SK-N-SH (cell line): Measurements from ENCODE around the gene NLRC5. TPM values are rescaled to one million over a fixed set of nuclear protein-coding genes. Genes with fewer than 3 reads are reported as not detected.
"Not testable (repeated sequence)": the region's sequence is repeated elsewhere in the genome, so short reads cannot be mapped to it uniquely, and the experiment has no call there.

ENCODE experiments used
- CTCF ChIA-PET: fragments of 300-600, 350-600 bp; formaldehyde crosslinking; extraction: SDS; loops from one replicate; lab custom pipeline; 2021; lab: Yijun Ruan, JAX
- POLR2A ChIA-PET: fragments of 350-600 bp; sonication (Branson Sonifier 250); formaldehyde crosslinking; extraction: SDS; loops from one replicate; lab custom pipeline; 2020; ENCODE audit warnings: antibody characterized with exemption, inconsistent platforms; lab: Yijun Ruan, JAX
- DNase-seq: peaks from one replicate; pipeline ENCODE4 v3.0.0; 2012
- H2AFZ ChIP-seq: fragments of 200-600 bp; sonication (generic); 2 replicates; pipeline ENCODE4 v1.8.1; 2016; ENCODE audit warnings: antibody characterized with exemption, mild to moderate bottlenecking, low read depth
- H3F3A ChIP-seq: fragments of 200-600 bp; sonication (generic); replicated peaks from 2 replicates; pipeline ENCODE3; 2016; ENCODE audit warnings: antibody characterized with exemption, mild to moderate bottlenecking; ENCODE audit not compliant: insufficient read depth
- H3K27ac ChIP-seq, 2 experiments: fragments of 200-500 bp in 1 of 2; fragments of 200-600 bp in 1 of 2; sonication (Bioruptor generic) in 1 of 2; sonication (generic), shearing (Covaris generic) in 1 of 2; 2 replicates each; pipeline versions ENCODE4 v1.5.1 to v1.6.1; 2014 to 2016; ENCODE audit warnings: low read depth in 2 of 2, inconsistent platforms in 1 of 2, low read length in 1 of 2, mild to moderate bottlenecking in 1 of 2, mixed read lengths in 1 of 2
- H3K27me3 ChIP-seq: fragments of 200-600 bp; sonication (generic), shearing (Covaris generic); 2 replicates; pipeline ENCODE4 v1.6.1; 2016; ENCODE audit warnings: mixed run types; ENCODE audit not compliant: insufficient read depth
- H3K36me3 ChIP-seq, 2 experiments: fragments of 200-500 bp in 1 of 2; fragments of 200-600 bp in 1 of 2; sonication (Bioruptor generic) in 1 of 2; sonication (generic) in 1 of 2; replicated peaks in 1 of 2; 2 replicates each; pipeline versions ENCODE3 to v1.5.1; 2014 to 2016; ENCODE audit warnings: low read length in 1 of 2, mild to moderate bottlenecking in 1 of 2; ENCODE audit not compliant: insufficient read depth in 2 of 2, control insufficient read depth in 1 of 2
- H3K4me1 ChIP-seq, 2 experiments: fragments of 200-500 bp in 1 of 2; fragments of 200-600 bp in 1 of 2; sonication (Bioruptor generic) in 1 of 2; sonication (generic), shearing (Covaris generic) in 1 of 2; 2 replicates each; pipeline versions ENCODE4 v1.5.1 to v1.6.1; 2014 to 2016; ENCODE audit warnings: low read depth in 1 of 2, low read length in 1 of 2, mixed run types in 1 of 2; ENCODE audit not compliant: insufficient read depth in 2 of 2, control insufficient read depth in 1 of 2
- H3K4me2 ChIP-seq: fragments of 200-600 bp; sonication (generic), shearing (Covaris generic); 2 replicates; pipeline ENCODE4 v1.6.1; 2017; ENCODE audit warnings: mixed run types
- H3K4me3 ChIP-seq, 2 experiments: fragments of 200-500 bp in 1 of 2; fragments of 200-600 bp in 1 of 2; sonication (Bioruptor generic) in 1 of 2; sonication (generic), shearing (Covaris generic) in 1 of 2; 2 replicates each; pipeline versions ENCODE4 v1.5.1 to v1.8.1; 2014 to 2016; ENCODE audit warnings: low read depth in 2 of 2, inconsistent platforms in 1 of 2, low read length in 1 of 2, mild to moderate bottlenecking in 1 of 2, mixed read lengths in 1 of 2, moderate library complexity in 1 of 2
- H3K79me2 ChIP-seq: fragments of 200-600 bp; sonication (generic); 2 replicates; pipeline ENCODE4 v1.8.1; 2017; ENCODE audit warnings: mild to moderate bottlenecking; ENCODE audit not compliant: insufficient read depth
- H3K9ac ChIP-seq: fragments of 200-600 bp; sonication (generic); 2 replicates; pipeline ENCODE4 v1.6.1; 2017; ENCODE audit warnings: mixed run types
- H3K9me2 ChIP-seq: fragments of 200-600 bp; sonication (generic); 2 replicates; pipeline ENCODE4 v1.6.1; 2017; ENCODE audit warnings: mixed run types
- H3K9me3 ChIP-seq: fragments of 200-600 bp; sonication (generic); 2 replicates; pipeline ENCODE4 v1.6.1; 2017; ENCODE audit warnings: mixed run types, mild to moderate bottlenecking, moderate library complexity
- H4K20me1 ChIP-seq: fragments of 200-600 bp; sonication (generic); 2 replicates; pipeline ENCODE4 v1.6.1; 2017; ENCODE audit warnings: mild to moderate bottlenecking, mixed run types; ENCODE audit not compliant: insufficient read depth
- CHD2 ChIP-seq: fragments of 150-350 bp; IDR thresholded peaks from 2 replicates; pipeline ENCODE4 v1.6.1; 2018; ENCODE audit warnings: low read length; ENCODE audit not compliant: partially characterized antibody
- FOSL2 ChIP-seq: IDR thresholded peaks from 2 replicates; pipeline ENCODE4 v1.4.0; 2012; ENCODE audit warnings: low read depth, mild to moderate bottlenecking, moderate library complexity, borderline replicate concordance
- MXI1 ChIP-seq: IDR thresholded peaks from 2 replicates; pipeline ENCODE4 v1.6.1; 2012; ENCODE audit warnings: mild to moderate bottlenecking, low read depth, low read length, improper control_type of control experiment
- NRF1 ChIP-seq: IDR thresholded peaks from 2 replicates; pipeline ENCODE4 v1.6.1; 2012; ENCODE audit warnings: low read depth, mild to moderate bottlenecking, low read length
- RXRA ChIP-seq: IDR thresholded peaks from 2 replicates; pipeline ENCODE4 v1.4.0; 2012; ENCODE audit warnings: low read depth, mild to moderate bottlenecking, borderline replicate concordance
- SMC3 ChIP-seq: IDR thresholded peaks from 2 replicates; pipeline ENCODE4 v1.6.1; 2012; ENCODE audit warnings: low read depth, low read length, improper control_type of control experiment
- WGBS: methylation state at CpG from one replicate; pipeline ENCODE4 v1.1.6; 2017; ENCODE audit warnings: low lambda C conversion rate; 5-methylcytosine and 5-hydroxymethylcytosine counted together
- polyA plus RNA-seq, 3 experiments: library from polyadenylated mRNA; depleted of rRNA; stranded (reverse); fragments of >200 nt; gene quantifications; 2 replicates each; pipeline ENCODE4 v1.2.3, GENCODE V29; 2012

NLRC5 gene
- polyA plus RNA-seq, 1 of the 3 experiments (the other 2 are of a cell fraction) = 6.5 TPM

DNA sequence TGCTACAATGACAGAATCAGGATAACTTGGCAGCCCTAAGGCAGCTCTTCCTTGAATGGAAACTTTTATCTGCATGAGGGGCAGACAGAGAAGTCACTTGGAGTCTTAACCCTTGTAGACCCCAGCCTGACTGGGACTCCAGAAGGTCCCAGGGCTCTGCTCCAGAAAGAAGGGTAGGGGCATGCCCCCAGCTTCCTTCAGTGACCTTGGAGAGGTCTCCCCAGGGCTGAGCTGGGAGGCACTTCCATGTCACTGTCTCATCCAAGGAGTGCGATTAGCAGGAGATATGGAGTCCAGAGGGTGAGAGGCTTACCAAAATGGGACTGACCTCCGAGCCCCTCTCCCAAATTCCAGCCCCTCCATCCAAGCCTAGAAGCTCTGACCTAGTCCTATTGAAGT, 3.4 kb upstream of the NLRC5 start:
- Histone ChIP-seq H3K9me2 (no peaks in the 10 kb centered on the region), H2AFZ (peak overlapping the region; percentile 96), H3K27me3 (no peaks in the 10 kb centered on the region), H3F3A (no peaks in the 10 kb centered on the region), H3K36me3 (no peaks in the 10 kb centered on the region), H3K9me3 (no peaks in the 10 kb centered on the region), H3K4me1 (peaks cover 12 to 19% of the 10 kb centered on the region in 2 experiments; a peak in 2 of 4 replicates), H3K4me3 (no peak overlapping the region), H3K79me2 (no peaks in the 10 kb centered on the region), H3K4me2 (no peak overlapping the region), H3K27ac (peak overlapping the region in 1 of 2 experiments; percentile 63; a peak in 2 of 4 replicates), H4K20me1 (no peaks in the 10 kb centered on the region), H3K9ac (peak overlapping the region; percentile 68; the same call in 1 of the 2 replicates)
- no peak for DNase-seq
- TF ChIP-seq SMC3 (no peak), FOSL2 (no peak), CHD2 (no peak), NRF1 (no peak), RXRA (no peak), MXI1 (no peak)
- WGBS = 100% methylated on average over 1 of the region's 2 CpGs
- ChIA-PET CTCF (interaction anchor here (1.3 to 1.7 kb wide), 3 partner anchors 22 to 98 kb away, joined by 3 to 4 read pairs (median 4); no protein-coding TSS in a partner anchor), POLR2A (interaction anchor here (1.0 kb wide), 1 partner anchor 53 kb away, joined by 3 read pairs; no protein-coding TSS in a partner anchor)

GRCh38 chr16:56986361-56986760, 3.0 kb upstream of the NLRC5 start:
- CTCF ChIA-PET = interaction anchor here (1.6 to 1.7 kb wide), 2 partner anchors 23 to 34 kb away, joined by 4 read pairs; no protein-coding TSS in a partner anchor
- no peak overlapping the region for H3K4me2 ChIP-seq

GRCh38 chr16:56986908-56987307, 2.4 kb upstream of the NLRC5 start:
- H3K4me2 ChIP-seq, H3K4me3 ChIP-seq, POLR2A ChIA-PET, H3K79me2 ChIP-seq, H3K9me3 ChIP-seq, DNase-seq, H3K27me3 ChIP-seq, H3K9me2 ChIP-seq, H4K20me1 ChIP-seq, H2AFZ ChIP-seq, H3K9ac ChIP-seq, H3K36me3 ChIP-seq, H3K27ac ChIP-seq, H3F3A ChIP-seq: not testable (repeated sequence)
- CTCF ChIA-PET = interaction anchor here (1.6 kb wide), 1 partner anchor 23 kb away, joined by 4 read pairs; no protein-coding TSS in a partner anchor
- WGBS = 95% methylated on average over 4 of the region's 4 CpGs
- peaks cover 12 to 19% of the 10 kb centered on the region in 2 experiments; a peak in 2 of 4 replicates for H3K4me1 ChIP-seq

More at GRCh38 chr16:56986361-56986760, 3.0 kb upstream of the NLRC5 start:
- Histone ChIP-seq H3K79me2 (no peaks in the 10 kb centered on the region), H3K9me3 (no peaks in the 10 kb centered on the region), H3K36me3 (no peaks in the 10 kb centered on the region), H2AFZ (no peak overlapping the region), H3K9me2 (no peaks in the 10 kb centered on the region), H3K27ac (no peak overlapping the region), H3K27me3 (no peaks in the 10 kb centered on the region), H3K4me3 (no peak overlapping the region), H3F3A (no peaks in the 10 kb centered on the region), H3K9ac (no peak overlapping the region)
- no peak for DNase-seq
- POLR2A ChIA-PET = interaction anchor here (1.0 kb wide), 1 partner anchor 53 kb away, joined by 3 read pairs; no protein-coding TSS in a partner anchor
- 90% methylated on average over 1 of the region's 1 CpG for WGBS
- TF ChIP-seq RXRA = no peak
- TF ChIP-seq, all 33 proteins: peak for 0
- no peaks in the 10 kb centered on the region for H4K20me1 ChIP-seq
- peaks cover 12 to 19% of the 10 kb centered on the region in 2 experiments; a peak in 2 of 4 replicates for H3K4me1 ChIP-seq
